K562 (cell line): Measurements from ENCODE around the gene SCIN. TPM values are rescaled to one million over a fixed set of nuclear protein-coding genes. Genes with fewer than 3 reads are reported as not detected.
A peak's percentile ranks its signal among the peaks of the same experiment; 100 is the strongest.

Source experiments
- CBFA2T3 ChIP-seq: fragments of 450-650 bp; IDR thresholded peaks from 2 replicates; pipeline ENCODE4 v1.6.1; 2017
- ETS2 ChIP-seq: IDR thresholded peaks from 2 replicates; pipeline ENCODE4 v1.6.1; 2016; ENCODE audit warnings: borderline replicate concordance, missing genetic modification characterization, mild to moderate bottlenecking, moderate library complexity, missing compliant biosample characterization; ENCODE audit not compliant: poor library complexity, severe bottlenecking
- EWSR1 ChIP-seq: fragments of 450-650 bp; IDR thresholded peaks from 2 replicates; pipeline ENCODE4 v1.6.1; 2018; ENCODE audit warnings: borderline replicate concordance, mild to moderate bottlenecking, low read depth, moderate library complexity; ENCODE audit not compliant: partially characterized antibody
- HDAC8 ChIP-seq: fragments of 450-650 bp; IDR thresholded peaks from 2 replicates; pipeline ENCODE4 v1.6.1; 2016; ENCODE audit warnings: mild to moderate bottlenecking, missing genetic modification characterization, moderate library complexity, missing compliant biosample characterization
- HSF4 ChIP-seq: fragments of 250-450 bp; sonication (Bioruptor Pico); IDR thresholded peaks from 2 replicates; pipeline ENCODE4 v2.1.2; 2022; ENCODE audit warnings: mild to moderate bottlenecking, moderate library complexity, borderline replicate concordance
- ILF3 ChIP-seq: fragments of 450-650 bp; IDR thresholded peaks from 2 replicates; pipeline ENCODE4 v1.6.1; 2018; ENCODE audit warnings: antibody characterized with exemption, mild to moderate bottlenecking, moderate library complexity, borderline replicate concordance
- ILK ChIP-seq: fragments of 450-650 bp; IDR thresholded peaks from 2 replicates; pipeline ENCODE4 v1.6.1; 2016; ENCODE audit warnings: missing genetic modification characterization, low read depth, mild to moderate bottlenecking, missing compliant biosample characterization, moderate library complexity, borderline replicate concordance
- MCM5 ChIP-seq: fragments of 450-650 bp; IDR thresholded peaks from 2 replicates; pipeline ENCODE4 v1.6.1; 2016; ENCODE audit warnings: low read depth
- MTA2 ChIP-seq: fragments of 450-650 bp; IDR thresholded peaks from 2 replicates; pipeline ENCODE4 v1.6.1; 2016; ENCODE audit warnings: low read depth
- MYC ChIP-seq, 2 experiments: fragments of 250-450 bp in 1 of 2; sonication (Bioruptor Pico) in 1 of 2; IDR thresholded peaks; 2 replicates each; pipeline versions ENCODE4 v1.5.1 to v1.6.1; 2012 to 2021; ENCODE audit warnings: low read depth in 2 of 2, borderline replicate concordance in 1 of 2, improper control_type of control experiment in 1 of 2, low read length in 1 of 2, mild to moderate bottlenecking in 1 of 2, moderate library complexity in 1 of 2
- NONO ChIP-seq, 2 experiments: fragments of 200-400 bp in 1 of 2; fragments of 450-650 bp in 1 of 2; formaldehyde crosslinking in 1 of 2; IDR thresholded peaks; 2 replicates each; pipeline ENCODE4 v1.6.1; 2017; ENCODE audit warnings: low read depth in 2 of 2, mild to moderate bottlenecking in 2 of 2, moderate library complexity in 2 of 2, low read length in 1 of 2
- PML ChIP-seq: IDR thresholded peaks from 2 replicates; pipeline ENCODE4 v1.6.1; 2012; ENCODE audit warnings: low read length, inconsistent platforms
- POLR2AphosphoS5 ChIP-seq: IDR thresholded peaks from 2 replicates; pipeline ENCODE4 v1.6.1; 2011; ENCODE audit warnings: mild to moderate bottlenecking, low read depth, low read length, moderate library complexity; ENCODE audit not compliant: control insufficient read depth, insufficient read depth
- POLR2G ChIP-seq: fragments of 200-400 bp; formaldehyde crosslinking; IDR thresholded peaks from 2 replicates; pipeline ENCODE4 v1.6.1; 2017; ENCODE audit warnings: low read depth, mild to moderate bottlenecking, antibody characterized with exemption, low read length, moderate library complexity
- PTTG1 ChIP-seq: fragments of 450-650 bp; IDR thresholded peaks from 2 replicates; pipeline ENCODE4 v1.6.1; 2016; ENCODE audit warnings: low read depth, mild to moderate bottlenecking, missing genetic modification characterization, missing compliant biosample characterization
- RCOR1 ChIP-seq, 2 experiments: IDR thresholded peaks; 2 replicates each; pipeline ENCODE4 v1.6.1; 2012; ENCODE audit warnings: low read depth in 2 of 2, low read length in 2 of 2, borderline replicate concordance in 1 of 2, improper control_type of control experiment in 1 of 2
- SMARCE1 ChIP-seq: fragments of 450-650 bp; IDR thresholded peaks from 2 replicates; pipeline ENCODE4 v1.7.1; 2016; ENCODE audit warnings: mild to moderate bottlenecking
- SUPT5H ChIP-seq: fragments of 450-650 bp; IDR thresholded peaks from 2 replicates; pipeline ENCODE4 v1.6.1; 2016
- WHSC1 ChIP-seq: IDR thresholded peaks from one replicate; pipeline ENCODE4 v1.6.1; 2012; ENCODE audit warnings: low read length, control low read depth, inconsistent platforms
- ZFP1 ChIP-seq: fragments of 450-650 bp; formaldehyde crosslinking; IDR thresholded peaks from 2 replicates; pipeline ENCODE4 v1.4.0; 2020; ENCODE audit warnings: mild to moderate bottlenecking, mixed read lengths
- ZNF717 ChIP-seq: fragments of 250-450 bp; sonication (Bioruptor Pico); IDR thresholded peaks from 2 replicates; pipeline ENCODE4 v1.5.0; 2021
- polyA plus RNA-seq, 8 experiments: library from polyadenylated mRNA; depleted of rRNA in 4 of 8; stranded (reverse) in 5 of 8; unstranded in 3 of 8; fragments of >200 nt; fragmentation: Nextera tagmentation in 2 of 8; fragmentation: Illumina TruSeq in 1 of 8; extraction: Ambion mirVana in 2 of 8; extraction: Trizol in 1 of 8; gene quantifications; 2 replicates each; pipeline versions ENCODE4 v1.2.1 to v1.2.3, GENCODE V29; 2011 to 2014; ENCODE audit warnings: inconsistent platforms in 1 of 8, missing spikeins in 1 of 8
- total RNA-seq, 7 experiments: library from RNA; depleted of rRNA in 6 of 7; stranded (reverse); fragments of >200 nt in 6 of 7; fragmentation: Illumina TruSeq in 2 of 7; extraction: Trizol in 2 of 7; gene quantifications; 2 replicates each; pipeline versions ENCODE4 v1.2.1 to v1.2.3, GENCODE V29; 2011 to 2021; ENCODE audit warnings: low replicate concordance in 1 of 7

SCIN gene
- total and polyA plus RNA-seq, 9 of the 15 experiments (the other 6 are each of a cell fraction or from before 2014, with no cell fraction given): 0.67 to 18.2 (median 10.6) TPM

- TF ChIP-seq EWSR1 (peak; percentile 72), PML (peak; percentile 18; the same call in 1 of the 2 replicates), HSF4 (CRISPR knock-in tag) (no peak), MTA2 (peak; percentile 43), POLR2G (peak; percentile 54; the same call in 1 of the 2 replicates), RCOR1 (IDR thresholded peaks at IDR 0.05; ENCODE audit: borderline replicate concordance in 1 of 2, low read depth in 2 of 2, low read length in 2 of 2) (no peak), HDAC8 (tag) (no peak), ETS2 (tag) (no peak), CBFA2T3 (peak; percentile 51), ILF3 (peak; percentile 49; the same call in 1 of the 2 replicates), WHSC1 (no peak), MCM5 (no peak), PTTG1 (tag) (no peak), ZNF717 (CRISPR knock-in tag) (0 out of 2 replicates have a peak, but pooled peaks have one; percentile 44), ILK (tag) (no peak), SMARCE1 (peak; percentile 67; the same call in 1 of the 2 replicates), NONO (IDR thresholded peaks at IDR 0.05; ENCODE audit: low read depth in 2 of 2, low read length in 1 of 2) (0 out of 4 replicates have a peak, but pooled peaks of 1 of the 2 experiments have one; percentile 22), MYC (IDR thresholded peaks at IDR 0.05; ENCODE audit: low read depth, low read length) (no peak), MYC (CRISPR knock-in tag; IDR thresholded peaks at IDR 0.05; ENCODE audit: borderline replicate concordance, low read depth) (no peak), POLR2AphosphoS5 (peak; percentile 57), ZFP1 (CRISPR knock-in tag) (0 out of 2 replicates have a peak, but pooled peaks have one; percentile 19), SUPT5H (peak; percentile 69)
- TF ChIP-seq, all 486 proteins: peak for 36
These were observed 122.1 kb downstream of the SCIN start (continued) for GRCh38 chr7:12692479-12693259.
